Measurements from ENCODE around the gene MEGF9.
"Not testable (repeated sequence)": the region's sequence is repeated elsewhere in the genome, so short reads cannot be mapped to it uniquely, and the experiment has no call there.

Gene MEGF9

DNA sequence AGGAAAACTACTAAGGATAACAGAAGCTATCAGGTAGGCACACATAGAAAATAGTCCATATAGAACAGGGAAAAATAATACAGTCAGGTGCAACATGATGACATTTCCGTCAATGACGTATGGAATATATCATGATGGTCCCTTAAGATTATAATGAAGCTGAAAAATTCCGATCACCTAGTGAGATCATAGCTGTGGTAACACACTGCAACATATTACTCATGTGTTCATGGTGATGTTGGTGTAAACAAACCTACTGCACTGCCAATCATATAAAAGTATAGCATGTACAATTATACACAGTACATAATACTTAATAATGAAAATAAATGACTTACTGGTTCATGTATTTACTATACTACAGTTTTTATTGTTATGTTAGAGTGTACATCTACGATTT is 60.0 kb downstream of the MEGF9 start:
- DNase-seq = no peak

GRCh38 chr9:120653762-120654161 is 60.5 kb downstream of the MEGF9 start:
- no peak for DNase-seq

- DNase-seq = no peak
Measured at GRCh38 chr9:120652934-120653333, 61.3 kb downstream of the MEGF9 start.

GRCh38 chr9:120650352-120650751 is 63.9 kb downstream of the MEGF9 start:
- no peak for DNase-seq

DNA sequence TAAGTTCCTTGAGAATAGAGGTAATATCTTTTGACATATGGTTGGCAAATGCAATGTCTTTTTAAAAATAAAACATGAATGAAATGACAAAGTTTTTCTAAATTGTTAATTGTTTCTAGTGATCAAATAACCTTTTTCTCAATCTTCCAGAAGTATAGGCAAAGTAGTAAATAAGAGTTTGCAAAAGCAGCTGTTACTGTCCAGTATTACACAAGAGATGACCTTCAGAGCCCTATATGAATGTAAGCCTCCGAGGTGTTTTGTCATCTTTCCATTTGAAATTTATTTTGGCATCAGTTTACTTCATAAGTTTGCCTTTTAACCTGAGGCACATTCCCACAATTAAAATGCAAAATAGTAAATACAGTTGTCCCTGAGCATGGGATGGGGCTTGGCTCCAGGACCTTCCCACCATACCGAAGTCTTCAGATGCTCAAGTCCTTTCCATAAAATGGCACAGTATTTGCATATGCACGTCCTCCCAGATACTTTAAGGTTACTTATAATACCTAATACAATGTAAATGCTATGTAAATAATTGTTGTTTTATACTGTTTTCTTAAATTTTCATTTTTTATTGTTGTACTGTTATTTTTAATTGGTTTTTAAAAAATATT is 65.6 kb downstream of the MEGF9 start:
- DNase-seq = no peak

DNA sequence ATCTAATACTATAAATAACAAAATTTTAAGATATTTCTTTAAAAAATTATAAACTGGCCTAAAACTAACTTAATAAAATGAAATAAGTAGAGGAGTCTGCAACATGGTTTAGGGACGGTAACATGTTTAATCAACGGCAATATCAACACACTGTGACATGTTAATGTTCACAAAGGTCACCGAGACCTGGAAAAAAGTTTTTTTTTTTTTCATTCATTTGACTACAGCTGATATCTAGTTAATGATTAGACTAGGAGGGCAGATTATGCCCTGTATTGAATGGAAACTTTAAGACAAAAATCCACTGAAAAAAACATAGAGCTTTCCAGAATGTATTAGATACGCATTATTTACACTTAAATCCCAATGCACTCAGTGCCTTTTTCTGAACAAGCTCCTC is 67.3 kb downstream of the MEGF9 start:
- DNase-seq = no peak

- DNase-seq = no peak
Measured at GRCh38 chr9:120645760-120646159, 68.5 kb downstream of the MEGF9 start.

GRCh38 chr9:120643061-120643460 is 71.2 kb downstream of the MEGF9 start:
- no peak for DNase-seq

GRCh38 chr9:120642129-120642770 is 72.0 kb downstream of the MEGF9 start:
- DNase-seq = no peak

DNA sequence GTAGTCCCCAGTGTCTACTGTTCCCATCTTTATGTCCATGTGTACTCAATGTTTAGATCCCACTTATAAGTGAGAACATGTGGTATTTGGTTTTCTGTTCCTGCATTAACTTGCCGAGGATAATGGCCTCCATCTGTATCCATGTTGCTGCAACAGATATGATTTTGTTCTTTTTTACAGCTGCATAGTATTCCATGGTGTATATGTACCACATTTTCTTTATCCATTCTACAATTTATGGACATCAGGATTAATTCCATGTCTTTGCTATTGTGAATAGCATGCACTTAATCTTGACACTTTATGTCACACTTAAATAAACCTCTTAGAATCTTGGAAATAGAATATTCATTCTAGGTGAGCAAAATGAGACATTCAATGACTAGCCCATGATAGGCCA is 73.4 kb downstream of the MEGF9 start:
- DNase-seq = not testable (repeated sequence)

- no peak for DNase-seq
Measured at GRCh38 chr9:120640380-120640779, 73.9 kb downstream of the MEGF9 start.

DNA sequence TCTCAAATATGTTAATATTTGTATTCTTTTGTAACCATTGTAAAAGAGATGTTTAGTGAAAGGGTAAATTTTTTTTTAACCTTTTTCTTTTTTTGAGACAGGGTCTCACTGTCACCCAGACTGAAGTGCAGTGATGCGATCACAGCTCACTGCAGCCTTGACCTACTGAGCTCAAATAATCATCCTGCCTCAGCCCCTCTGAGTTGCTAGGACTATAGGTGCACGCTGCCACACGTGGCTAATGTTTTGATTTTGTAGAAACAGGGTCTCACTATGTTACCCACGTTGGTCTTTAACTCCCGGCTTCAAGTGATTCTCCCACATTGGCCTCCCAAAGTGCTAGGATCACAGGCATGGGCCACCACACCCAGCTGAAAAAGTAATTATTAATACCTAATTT is 76.4 kb downstream of the MEGF9 start:
- DNase-seq = no peak

DNA sequence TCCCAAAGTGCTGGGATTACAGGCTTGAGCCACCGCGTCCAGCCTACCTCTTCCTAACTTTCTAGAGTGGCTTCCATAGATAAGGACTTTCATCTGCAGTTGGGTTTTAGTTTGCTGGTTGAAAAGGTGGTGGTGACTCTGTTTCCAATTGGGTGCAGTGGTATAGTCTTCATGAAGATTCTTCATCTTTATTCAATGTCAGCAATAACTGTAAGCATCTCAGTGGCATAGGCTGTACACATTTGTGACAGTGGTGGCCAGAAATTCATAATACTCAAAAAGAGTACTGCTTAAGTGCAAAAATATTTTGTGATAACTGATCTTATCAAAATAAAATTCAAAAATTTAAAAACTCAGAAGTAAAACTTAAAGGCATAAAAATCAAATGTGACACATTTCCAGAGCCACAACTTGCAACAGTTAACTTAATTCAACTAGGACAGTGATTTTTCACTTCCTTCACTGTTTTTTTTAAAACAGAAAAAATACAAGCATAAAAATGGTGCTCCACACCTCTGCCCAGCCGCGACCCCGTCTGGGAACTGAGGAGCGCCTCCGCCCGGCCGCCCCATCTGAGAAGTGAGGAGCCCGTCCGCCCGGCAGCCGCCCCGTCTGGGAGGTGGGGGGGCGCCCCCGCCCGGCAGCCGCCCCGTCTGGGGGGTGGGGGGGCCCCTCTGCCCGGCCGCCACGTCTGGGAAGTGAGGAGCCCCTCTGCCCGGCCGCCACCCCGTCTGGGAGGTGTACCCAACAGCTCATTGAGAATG is 77.9 kb downstream of the MEGF9 start:
- DNase-seq = no peak

GRCh38 chr9:120635011-120635410 is 79.3 kb downstream of the MEGF9 start:
- DNase-seq = no peak

GRCh38 chr9:120630333-120630732 is 83.9 kb downstream of the MEGF9 start:
- DNase-seq = no peak

DNA sequence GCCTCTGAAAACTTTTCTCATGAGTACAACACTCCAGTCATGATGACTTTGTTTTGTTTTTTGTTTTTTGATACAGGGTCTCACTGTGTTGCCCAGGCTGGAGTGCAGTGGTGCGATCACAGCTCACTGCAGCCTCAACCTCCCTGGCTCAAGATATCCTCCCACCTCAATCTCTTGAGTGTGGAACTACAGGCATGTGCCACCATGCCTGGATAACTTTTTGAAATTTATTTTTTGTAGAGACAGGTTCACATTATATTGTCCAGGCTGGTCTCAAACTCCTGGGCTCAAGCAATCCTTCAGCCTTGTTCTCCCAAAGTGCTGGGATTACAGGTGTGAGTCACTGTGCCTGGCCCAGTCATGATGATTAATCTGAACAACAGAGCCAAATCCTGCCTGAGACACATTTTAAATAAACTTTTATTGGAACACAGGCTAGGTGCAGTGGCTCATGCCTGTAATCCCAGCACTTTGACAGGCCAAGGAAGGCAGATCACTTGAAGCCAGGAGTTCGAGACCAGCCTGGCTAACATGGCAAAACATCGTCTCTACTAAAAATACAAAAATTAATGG is 85.3 kb downstream of the MEGF9 start:
- DNase-seq = not testable (repeated sequence)

DNA sequence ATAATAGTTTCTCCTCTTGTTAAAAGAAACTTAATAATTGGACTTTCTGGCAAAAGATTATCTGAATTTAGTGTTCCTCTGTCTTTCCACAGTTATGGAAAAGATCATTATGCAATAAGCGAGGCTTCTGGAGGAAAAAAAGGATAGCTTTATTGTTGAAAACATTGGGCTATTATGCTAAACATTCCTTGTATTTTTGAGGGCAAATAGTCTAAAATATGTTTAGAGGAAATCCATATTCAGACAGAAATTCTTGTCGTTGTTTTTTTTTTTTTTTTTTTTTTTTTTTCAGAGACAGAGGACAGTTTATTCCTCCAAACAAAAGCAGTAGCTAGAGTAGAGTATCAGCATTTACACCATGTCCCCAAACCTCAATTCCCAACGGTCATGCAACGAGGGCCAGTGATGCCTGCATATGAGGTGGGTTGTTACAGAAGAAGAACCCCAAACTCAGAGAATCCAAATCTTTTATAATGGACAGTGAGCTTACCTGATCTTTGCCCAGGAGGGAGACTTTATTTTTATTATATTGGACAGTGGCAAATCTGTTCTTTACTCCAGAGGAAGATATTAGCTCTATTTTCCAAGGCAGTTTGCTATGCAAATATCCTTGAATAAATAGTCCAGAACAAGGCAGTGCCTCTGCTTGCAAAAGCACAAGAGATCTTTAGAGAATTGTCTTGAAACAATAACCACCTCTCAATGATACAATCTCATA is 85.9 kb downstream of the MEGF9 start:
- no peak for DNase-seq

- no peak for DNase-seq
Measured at GRCh38 chr9:120627073-120627472, 87.2 kb downstream of the MEGF9 start.

- no peak for DNase-seq
Measured at GRCh38 chr9:120626512-120626911, 87.8 kb downstream of the MEGF9 start.

DNA sequence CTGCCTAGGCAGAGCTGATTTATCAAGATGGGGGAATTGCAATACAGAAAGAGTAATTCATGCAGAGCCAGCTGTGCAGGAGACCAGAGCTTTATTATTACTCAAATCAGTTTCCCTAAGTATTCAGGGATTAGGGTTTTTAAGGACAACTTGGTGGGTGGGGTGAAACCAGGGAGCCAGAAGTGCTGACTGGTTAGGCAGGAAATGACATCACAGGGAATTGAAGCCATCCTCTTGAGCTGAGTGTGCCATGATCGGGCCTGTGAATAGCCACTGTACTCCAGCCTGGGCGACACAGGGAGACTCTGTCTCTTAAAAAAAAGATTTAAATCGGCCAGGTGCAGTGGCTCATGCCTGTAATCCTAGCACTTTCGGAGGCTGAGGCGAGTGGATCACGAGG is 89.0 kb downstream of the MEGF9 start:
- DNase-seq = no peak

GRCh38 chr9:120622790-120623189 is 91.5 kb downstream of the MEGF9 start:
- DNase-seq = no peak

DNA sequence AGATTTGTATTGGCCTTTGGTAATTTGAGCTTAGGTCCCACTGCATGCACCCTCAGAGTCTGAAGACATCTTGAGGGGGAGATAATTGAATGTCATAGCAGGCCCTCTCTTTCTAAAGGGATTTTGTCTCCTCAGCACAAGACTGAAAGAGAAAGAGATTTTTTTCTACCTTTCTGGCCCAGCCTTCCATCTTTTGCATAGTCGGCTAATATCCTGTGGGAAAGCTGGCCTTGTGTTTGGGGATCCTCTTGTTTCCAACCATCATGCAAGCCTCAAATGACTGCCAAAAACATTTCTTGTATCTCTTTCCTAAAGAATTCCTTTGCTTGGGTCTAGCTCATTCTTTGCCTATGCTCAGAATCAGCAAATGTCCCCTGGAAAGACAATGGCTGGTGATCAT is 92.3 kb downstream of the MEGF9 start:
- DNase-seq = no peak
